Inferior parietal cortex (tissue), 1 donor: ENCODE data around the gene DDR2.
"Not testable (repeated sequence)": the region's sequence is repeated elsewhere in the genome, so short reads cannot be mapped to it uniquely, and the experiment has no call there.

Experiments used
- DNase-seq: peaks from one replicate; pipeline ENCODE4 v3.0.0-alpha.2; 2016; ENCODE audit errors: extremely low spot score

DDR2 gene

DNA sequence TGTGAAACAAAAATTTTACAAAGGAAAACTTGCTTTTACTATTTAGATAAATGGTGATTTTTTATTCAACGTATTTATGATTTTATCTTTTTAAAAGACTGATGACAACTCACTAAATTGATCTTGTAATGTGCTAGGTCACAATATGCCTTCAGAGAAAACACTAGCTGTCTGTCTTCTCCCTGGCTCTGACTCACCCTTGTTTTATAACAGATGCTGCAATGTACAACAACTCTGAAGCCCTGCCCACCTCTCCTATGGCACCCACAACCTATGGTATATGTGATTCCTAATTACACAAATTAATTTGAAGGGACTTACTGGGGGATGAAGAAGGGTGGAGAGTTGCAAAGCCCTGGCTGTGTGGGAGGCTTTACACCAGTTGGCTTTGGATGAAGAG, 133.5 kb downstream of the DDR2 start:
- no peak for DNase-seq

DNA sequence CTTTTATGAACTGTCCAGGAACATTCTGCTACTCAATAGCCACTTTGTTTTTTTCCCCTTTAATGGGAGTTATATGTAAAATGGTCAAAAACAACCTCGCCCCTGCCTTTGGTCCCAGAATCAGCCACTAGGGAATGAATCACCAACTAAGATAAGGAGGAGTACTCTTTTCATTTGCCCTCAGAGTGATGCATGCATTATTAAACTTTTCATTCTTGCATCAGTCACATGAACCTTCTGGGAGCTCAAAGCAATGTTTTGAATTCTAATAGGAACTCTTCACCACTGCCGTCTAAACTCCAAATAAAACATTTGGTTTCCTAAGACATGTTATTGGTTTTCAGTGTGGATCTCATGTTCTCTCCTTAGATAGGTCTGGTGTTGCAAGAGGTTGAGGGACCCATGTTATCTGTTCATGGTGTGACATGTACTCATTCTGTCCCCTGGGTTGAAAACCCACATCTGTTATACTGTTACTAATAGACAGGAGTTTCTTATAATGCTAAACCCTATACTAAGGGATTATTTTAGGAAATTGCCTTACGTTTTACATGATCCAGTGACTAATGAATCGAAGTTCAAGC, 140.4 kb downstream of the DDR2 start:
- DNase-seq, result no peak

DNA sequence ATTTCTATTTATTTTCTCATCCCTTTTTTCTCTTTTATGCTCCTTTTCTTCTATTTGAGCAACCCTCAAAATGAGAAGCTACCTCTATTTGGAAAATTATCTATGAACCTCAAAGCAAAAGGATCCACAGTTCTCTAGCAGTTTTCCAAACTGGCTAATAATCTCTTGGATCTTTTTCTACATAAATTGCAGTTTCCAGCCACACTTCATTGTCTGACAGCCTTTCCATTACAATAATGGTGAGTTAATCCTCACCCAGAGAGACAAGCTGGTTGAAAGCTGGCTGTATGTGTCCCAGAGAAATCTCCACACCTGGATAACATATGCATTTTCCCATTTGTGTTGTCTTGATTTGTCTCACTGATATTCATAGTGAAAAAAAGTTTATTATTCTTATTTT, 141.7 kb downstream of the DDR2 start:
- no peak for DNase-seq

DNA sequence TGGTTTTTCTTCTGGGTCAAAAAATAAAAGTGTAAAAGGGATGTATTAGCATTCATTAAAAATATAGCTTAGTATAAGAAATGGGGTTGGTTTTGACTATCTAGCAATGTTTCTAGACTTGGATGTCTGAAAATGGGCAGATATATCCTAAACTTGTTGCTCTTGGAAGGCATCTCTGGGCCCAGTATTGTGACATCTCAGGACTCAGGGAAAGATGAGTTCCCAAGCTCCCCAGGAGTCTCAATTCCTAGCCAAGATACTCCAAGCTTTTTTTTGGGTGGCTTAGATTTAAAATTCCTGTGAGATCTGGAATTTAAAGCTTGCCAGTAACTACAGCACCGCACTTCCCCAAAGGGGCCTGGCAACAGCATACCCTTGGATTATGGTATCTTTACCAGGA, 146.8 kb downstream of the DDR2 start:
- no peak for DNase-seq

DNA sequence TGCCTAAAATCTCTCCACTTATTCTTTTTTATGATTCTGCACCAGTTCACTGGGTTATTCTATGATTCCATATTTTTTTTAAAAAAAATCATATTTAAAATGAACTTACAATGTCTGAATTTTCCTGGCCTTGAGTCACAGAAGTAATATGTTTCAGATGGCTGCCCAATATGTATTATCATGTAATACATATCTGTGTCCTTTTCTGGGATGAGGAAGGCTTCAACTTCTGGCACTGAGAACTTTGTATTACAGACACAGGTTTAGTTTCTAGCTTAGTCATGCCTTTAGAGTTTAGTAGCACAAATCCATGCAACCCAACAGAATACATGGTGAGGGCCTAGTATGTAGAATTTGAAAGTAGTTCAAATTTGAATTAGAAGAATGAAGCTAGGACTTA, 150.4 kb downstream of the DDR2 start:
- no peak for DNase-seq

DNA sequence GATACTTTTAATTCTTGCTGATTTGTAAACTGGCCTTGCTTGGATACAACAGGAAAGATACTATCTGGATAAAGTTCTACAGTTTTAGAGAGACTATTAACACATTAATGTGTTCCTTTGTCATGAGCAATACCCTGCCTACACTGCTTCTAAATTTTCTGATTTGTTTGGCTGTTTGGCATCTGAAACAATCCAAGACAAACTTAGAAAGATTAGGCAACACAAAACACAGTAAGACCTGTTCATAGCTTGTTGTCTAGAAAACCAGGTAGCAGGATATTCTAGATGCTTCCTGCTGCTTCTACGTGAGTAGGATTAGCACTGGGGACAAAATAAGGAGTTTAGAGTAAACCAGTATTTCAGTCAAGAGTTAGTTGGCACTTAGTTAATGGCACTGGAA, 152.7 kb downstream of the DDR2 start:
- not testable (repeated sequence) for DNase-seq

DNA sequence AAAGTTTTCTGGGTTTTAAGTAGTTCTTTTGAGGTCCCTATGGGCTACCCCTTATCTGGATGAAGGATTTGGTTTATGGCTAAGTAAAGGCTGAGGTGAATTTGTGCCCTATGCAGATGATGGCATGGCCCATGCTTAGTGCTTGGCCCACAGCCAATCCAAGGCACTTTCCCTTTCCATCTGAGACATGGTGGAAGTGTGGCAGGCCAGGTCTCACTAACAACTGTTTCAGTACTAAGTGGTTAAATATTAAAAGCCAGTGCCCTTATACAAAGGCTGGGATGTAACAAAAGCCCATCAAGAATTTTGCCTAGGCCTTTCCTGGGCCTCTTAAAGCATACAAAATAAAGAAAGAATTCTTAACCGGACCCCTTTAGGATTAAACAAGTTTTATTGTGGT, 156.5 kb downstream of the DDR2 start:
- not testable (repeated sequence) for DNase-seq

DNA sequence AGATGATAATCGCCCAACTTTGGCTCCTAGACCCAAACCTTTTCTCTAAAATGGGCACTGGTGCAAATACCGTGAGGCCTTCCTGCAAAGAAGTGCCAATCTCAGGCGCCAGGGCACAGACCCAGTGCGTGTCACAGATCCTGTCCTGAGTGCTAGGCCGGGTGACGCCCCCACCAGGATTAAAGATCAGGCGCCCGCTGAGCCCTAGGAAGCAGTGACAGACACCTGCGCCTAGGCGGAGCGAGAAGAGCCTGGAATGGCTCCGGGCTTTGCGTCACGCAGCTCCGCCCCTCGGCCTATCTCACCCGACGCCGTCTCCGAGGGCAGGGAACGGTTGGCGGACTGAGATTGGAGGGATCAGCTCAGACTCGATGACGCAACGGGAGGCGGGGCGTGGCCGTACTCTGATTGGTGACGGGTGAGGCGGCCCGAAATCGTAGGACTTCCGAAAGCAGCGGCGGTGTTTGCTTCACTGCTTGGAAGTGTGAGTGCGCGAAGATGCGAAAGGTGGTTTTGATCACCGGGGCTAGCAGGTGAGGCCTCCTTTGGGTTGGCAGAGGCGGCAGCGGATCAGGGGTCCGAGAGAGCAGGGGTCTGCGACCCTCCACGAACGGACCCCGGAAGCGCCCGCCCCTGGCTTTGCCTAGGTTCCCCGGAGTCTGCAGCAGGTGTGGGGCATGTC, 158.2 kb downstream of the DDR2 start, which contains the start of gene HSD17B7:
HSD17B7 (plus strand) TSS at position 400 of the 682 bp plus-strand sequence; CDS start at position 499, 99 bp downstream.
- DNase-seq, result peak; percentile 79

DNA sequence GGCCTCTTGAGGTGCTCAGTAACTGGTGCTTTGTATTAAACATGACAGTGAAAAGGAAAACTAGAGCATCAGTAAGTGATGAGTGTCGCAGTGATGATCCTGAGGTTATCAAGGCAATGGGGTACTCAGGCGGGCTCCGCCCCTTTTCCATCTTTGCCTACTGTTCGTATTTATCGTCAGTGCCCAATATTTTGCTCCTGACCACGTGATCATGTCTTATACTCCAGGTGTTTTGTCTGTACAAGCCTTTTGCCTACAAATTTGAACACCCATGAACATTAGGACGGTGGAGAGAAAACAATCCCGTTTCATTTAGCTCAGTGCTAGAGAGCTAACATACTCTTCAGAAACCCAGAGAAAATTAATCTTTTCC, 158.7 kb downstream of the DDR2 start:
- DNase-seq, result peak; percentile 19

DNA sequence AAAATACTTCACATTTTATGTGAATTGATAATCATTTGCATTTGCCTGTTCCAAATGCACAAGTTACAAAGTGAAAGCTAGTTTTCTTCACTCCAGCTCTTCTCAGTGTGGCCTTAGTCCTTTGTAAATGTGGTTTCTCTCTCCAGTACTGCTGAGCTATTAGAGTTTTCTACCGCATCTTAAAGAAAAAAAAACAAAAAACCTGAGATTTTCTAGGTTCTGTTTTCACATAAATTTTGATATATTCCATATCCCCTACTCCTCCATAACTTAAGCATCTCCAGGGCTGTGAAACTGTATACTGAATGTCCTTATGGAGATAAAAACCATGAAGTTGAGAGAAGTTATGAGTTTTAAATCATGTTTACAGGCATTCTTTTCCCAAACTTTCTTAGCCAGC, 162.0 kb downstream of the DDR2 start:
- DNase-seq, result not testable (repeated sequence)

DNA sequence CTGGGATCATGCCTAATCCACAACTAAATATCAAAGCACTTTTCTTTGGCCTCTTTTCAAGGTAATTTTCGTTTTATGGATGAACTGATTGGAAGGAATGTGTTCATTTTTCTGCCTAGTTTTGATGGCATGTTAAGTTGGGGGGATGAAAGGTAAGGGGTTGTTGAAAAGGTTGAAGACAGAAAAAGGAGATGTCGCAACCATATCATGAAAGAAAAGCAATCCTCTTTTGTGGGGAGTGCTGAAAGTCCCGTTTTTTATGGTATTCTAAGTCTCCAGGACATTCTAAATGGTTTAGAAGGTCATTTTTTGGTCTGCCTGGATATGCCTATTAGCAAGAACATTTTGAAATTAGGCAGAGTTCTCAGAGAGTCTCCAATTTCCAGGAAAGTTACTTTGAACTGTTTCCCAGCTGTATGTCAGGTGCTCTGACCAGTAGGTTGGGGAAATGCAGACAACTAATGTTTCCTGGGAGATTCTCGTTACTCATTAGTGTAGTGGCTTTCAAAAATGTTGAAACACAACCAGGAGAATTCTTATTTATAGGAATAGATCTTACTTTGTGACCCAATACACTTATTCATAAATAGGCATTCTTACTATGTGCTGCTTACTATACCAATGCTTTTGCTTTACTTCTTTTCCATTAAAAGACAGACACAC, 164.5 kb downstream of the DDR2 start:
- not testable (repeated sequence) for DNase-seq

DNA sequence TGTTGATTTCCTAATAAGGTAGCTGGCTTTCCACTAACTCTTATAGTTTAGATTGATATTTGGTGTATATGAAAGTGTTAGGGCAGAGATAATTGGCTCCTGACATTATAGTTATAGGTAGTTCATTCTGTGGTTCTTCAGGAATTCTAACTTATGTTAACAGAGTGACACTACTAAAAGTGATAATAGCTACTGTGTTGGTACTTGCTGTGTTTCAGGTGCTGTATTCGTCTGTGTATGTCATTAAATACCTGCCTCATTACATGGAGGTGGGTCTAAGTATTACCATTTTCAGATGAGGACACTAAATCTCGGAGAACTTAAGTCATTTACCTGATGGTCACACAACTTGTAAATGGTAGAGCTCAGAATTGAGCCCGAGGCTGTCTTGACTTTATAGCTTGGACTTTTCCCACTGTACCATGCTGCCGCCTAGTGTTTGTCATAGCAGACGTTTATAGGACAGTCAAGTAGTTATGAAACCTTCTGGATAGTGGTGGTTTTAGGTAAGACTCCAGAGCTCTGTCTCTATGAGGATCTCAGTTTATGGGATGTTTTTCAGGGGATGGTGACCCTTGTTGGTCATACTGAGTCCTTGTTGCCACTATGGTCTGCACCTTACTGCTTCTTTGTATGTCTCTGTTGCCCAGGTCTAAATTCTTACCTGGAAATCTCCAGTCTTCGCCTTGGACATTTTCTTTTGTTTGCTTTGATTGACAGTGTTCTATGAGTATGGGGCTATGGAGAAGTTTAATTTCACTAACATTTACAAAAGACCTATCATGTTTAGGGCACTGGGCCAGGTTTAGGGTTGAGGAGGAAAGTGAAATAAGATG, 167.9 kb downstream of the DDR2 start:
- DNase-seq, result peak; percentile 75

DNA sequence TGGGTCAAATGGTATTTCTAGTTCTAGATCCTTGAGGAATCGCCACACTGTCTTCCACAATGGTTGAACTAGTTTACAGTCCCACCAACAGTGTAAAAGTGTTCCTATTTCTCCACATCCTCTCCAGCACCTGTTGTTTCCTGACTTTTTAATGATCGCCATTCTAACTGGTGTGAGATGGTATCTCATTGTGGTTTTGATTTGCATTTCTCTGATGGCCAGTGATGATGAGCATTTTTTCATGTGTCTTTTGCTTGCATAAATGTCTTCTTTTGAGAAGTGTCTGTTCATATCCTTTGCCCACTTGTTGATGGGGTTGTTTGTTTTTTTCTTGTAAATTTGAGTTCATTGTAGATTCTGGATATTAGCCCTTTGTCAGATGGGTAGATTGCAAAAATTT, 175.2 kb downstream of the DDR2 start:
- DNase-seq, result not testable (repeated sequence)

DNA sequence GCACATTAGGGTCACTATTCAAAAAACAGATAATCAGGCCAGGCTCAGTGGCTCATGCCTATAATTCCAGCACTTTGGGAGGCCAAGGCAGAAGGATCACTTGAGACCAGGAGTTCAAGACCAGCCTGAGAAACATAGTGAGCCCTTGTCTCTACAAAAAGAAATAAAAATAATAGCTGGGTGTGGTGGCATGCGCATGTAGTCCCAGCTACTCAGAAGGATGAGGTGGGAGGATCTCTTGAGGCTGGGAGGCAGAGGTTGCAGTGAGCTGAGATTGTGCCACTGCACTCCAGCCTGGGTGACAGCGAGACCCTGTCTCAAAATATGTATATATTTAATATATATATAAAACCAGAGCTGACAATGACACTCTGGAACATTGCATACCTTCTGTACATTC, 180.1 kb downstream of the DDR2 start:
- DNase-seq, result not testable (repeated sequence)

DNA sequence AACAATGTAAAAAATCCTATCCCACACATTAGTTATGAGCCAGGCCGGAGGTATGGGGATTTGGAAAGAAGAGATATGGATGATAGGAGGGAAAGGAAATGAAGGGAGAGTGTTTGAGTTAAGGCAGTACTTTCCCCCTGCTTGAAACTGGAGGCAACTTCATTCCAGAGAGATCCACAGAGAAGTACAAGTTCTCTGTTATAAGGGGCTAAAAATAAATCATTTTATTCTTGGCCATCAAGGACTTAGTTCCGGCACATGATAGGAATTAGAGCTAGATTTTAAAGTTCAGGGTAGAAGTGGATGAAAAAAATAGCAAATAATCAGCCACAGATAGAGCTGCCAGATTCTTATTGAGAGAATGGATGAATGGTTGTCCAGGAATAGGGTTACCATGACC, 185.9 kb downstream of the DDR2 start:
- not testable (repeated sequence) for DNase-seq

DNA sequence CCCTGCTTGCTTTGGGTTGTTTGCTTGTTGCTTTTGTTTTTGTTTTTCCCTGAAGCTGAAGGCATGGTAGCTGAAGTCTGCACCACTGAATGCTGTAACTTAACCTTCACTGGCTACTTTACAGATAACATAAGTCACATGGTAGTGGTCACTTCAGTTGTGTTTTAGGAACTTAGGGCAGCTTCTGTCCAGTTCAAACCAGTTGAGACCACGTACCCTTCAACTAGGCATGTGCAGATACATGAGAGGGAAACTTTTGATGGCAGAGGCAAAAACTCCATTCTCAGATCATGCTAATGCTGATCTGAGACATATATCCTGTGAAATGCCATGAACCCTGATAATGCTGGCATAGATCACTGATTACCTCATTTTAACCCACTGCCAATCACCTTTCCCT, 186.4 kb downstream of the DDR2 start:
- DNase-seq, result not testable (repeated sequence)

DNA sequence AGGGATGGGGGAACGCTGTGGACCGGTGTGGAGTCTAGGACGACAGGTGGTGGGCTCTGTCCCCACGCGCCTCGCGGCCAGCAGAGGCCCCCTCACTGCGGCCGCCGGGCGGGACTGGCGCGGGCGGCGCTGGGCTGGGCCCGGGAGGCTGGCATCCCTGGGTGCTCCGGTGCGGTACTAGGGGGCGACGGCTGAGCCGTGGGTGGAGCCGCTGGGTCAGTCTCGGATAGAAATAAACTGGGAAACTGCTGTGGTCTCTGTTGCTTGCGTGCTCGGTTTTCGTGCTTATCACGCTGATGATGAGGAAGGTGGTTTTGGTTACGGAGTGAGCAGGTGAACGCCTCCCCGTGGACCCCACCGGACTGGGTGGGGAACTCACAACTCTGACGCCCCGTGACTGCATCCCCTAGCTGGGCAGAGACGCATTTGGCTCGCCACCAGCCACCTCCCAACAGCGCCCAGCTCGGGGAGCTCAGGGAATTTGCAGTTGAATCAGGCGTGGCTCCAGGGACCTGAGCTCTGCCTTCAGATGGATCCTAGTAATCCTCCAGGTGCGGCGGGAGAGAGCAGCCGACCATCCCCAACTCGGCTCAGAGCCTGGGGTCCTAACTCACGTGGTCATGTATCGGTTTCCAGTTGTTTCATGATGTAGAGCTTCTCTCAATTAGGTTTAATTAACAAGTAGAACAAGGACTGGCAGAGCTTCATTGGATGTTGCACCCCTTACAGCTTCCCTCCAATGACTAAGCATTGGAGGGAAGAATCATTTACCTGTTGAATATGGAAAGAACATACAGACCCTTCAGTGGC, 190.3 kb downstream of the DDR2 start:
- peak; percentile 26 for DNase-seq

DNA sequence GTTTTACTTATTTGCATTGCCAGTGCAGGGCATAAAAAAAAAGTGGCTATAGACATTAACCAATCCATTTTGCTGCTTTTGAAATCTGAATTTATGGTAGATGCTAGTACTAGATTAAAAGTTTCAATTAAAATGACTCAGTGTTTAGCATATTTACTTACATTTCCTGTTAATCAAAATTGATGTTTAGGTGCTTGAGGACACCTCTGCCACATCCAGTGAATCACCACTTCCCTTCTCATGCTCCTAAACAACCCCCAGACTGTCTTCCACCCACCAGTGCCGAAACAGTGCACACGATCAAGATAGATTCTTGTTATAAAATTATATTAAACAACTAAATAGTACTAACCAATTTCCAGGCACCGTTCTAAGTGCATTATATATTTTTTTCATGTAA, 191.0 kb downstream of the DDR2 start:
- no peak for DNase-seq

DNA sequence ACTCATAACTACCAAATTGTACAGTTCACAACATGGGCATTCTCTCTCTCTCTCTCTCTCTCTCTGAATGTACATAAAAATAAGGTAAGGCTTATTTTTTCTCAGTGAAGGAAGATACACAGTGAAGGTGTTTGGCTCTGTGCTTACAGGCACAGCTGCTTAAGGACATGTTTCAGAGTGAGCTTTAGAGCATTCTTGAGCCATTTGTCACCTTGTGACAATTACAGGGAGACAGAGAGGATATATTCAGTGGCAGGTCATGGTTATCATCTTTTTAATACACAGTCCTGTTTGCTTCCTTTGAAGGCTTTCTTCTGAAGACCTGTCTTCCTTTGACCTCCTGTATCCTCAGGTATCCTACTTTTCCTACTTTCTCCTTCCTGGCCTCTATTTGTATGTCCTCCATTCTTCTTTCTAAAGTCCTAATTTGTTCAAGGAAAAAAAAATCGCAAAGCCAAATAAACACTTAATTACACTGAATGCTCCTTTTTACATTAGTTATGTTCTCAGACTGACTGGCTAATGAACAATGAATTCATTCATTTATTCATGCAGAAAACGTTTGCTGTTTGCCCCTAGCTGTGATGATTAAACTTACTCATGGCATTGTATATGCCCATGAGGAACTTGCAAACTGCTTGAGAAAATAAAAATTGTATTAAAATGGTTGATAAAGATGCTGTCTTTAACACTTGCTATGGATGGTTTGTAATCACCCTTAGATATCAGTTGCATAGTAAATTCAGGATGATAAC, 191.7 kb downstream of the DDR2 start:
- no peak for DNase-seq

DNA sequence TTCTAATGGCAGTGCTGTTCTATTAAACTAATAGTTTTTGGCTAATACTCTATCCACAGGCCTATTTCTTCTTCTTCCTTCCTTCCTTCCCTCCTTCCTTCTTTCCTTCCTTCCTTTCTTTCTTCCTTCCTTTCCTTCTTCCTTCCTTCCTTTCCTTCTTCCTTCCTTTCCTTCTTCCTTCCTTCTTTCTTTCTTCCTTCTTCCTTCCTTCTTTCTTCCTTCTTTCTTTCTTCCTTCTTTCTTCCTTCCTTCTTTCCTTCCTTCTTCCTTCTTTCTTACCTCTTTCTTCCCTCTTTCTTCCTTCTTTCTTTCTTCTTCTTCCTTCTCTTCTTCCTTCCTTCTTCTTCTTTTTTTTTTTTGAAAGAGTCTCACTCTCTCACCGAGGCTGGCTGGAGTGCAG, 197.0 kb downstream of the DDR2 start:
- no peak for DNase-seq

DNA sequence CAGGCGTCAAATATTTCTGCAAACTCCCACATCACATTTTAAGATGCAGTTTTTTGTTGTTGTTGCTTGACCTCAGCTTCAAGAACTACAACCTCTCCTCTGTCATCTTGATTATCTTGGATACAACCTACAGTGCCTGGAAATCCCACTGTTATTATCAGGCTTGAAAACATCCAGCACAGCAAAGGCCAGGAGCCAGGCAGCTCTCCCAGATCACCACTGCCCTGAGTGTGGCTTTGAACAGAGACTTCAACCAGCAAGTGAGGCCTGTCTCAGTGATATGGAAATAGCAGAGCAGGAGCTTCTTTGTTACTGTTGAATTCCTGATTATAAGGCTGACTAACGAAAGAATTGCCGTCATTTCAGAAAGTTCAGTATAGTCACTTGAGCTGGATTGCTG, 200.2 kb downstream of the DDR2 start:
- no peak for DNase-seq
